HEK293T (cell line): ENCODE data around the gene AMFR.

ENCODE experiments used
- CTCF ChIA-PET: fragments of 350-600 bp; formaldehyde crosslinking; extraction: SDS; loops from one replicate; lab custom pipeline; 2021; ENCODE audit warnings: antibody characterized with exemption, inconsistent platforms; lab: Yijun Ruan, JAX
- POLR2A ChIA-PET: fragments of 350-600 bp; formaldehyde crosslinking; extraction: SDS; loops from one replicate; lab custom pipeline; 2020; ENCODE audit warnings: antibody characterized with exemption, inconsistent platforms; lab: Yijun Ruan, JAX
- DNase-seq: peaks from one replicate; pipeline ENCODE4 v3.0.0; 2012; ENCODE audit warnings: mixed read lengths; ENCODE audit errors: extremely low spot score
- ARNT ChIP-seq: fragments of 450-650 bp; IDR thresholded peaks from 2 replicates; pipeline ENCODE4 v1.6.1; 2017; ENCODE audit warnings: mild to moderate bottlenecking
- BHLHE40 ChIP-seq: fragments of 450-650 bp; IDR thresholded peaks from 2 replicates; pipeline ENCODE4 v1.6.1; 2016; ENCODE audit warnings: mild to moderate bottlenecking, moderate library complexity, borderline replicate concordance
- CTBP1 ChIP-seq: fragments of 450-650 bp; IDR thresholded peaks from 2 replicates; pipeline ENCODE4 v1.6.1; 2016; ENCODE audit warnings: borderline replicate concordance
- ELF4 ChIP-seq: fragments of 450-650 bp; IDR thresholded peaks from 2 replicates; pipeline ENCODE4 v1.6.1; 2017; ENCODE audit warnings: antibody characterized with exemption
- FOXA1 ChIP-seq: fragments of 450-650 bp; IDR thresholded peaks from 2 replicates; pipeline ENCODE4 v1.6.1; 2016; ENCODE audit warnings: mild to moderate bottlenecking
- FOXK2 ChIP-seq: fragments of 450-650 bp; IDR thresholded peaks from 2 replicates; pipeline ENCODE4 v1.6.1; 2016; ENCODE audit warnings: mild to moderate bottlenecking
- FOXM1 ChIP-seq: fragments of 450-650 bp; IDR thresholded peaks from 2 replicates; pipeline ENCODE4 v1.6.1; 2017; ENCODE audit warnings: mild to moderate bottlenecking, borderline replicate concordance
- HDGF ChIP-seq: fragments of 450-650 bp; IDR thresholded peaks from 2 replicates; pipeline ENCODE4 v1.6.1; 2017; ENCODE audit warnings: antibody characterized with exemption, borderline replicate concordance
- L3MBTL2 ChIP-seq: fragments of 450-650 bp; conservative IDR thresholded peaks from 2 replicates; pipeline ENCODE4 v1.6.1; 2016; ENCODE audit warnings: mild to moderate bottlenecking
- LEF1 ChIP-seq: fragments of 450-650 bp; IDR thresholded peaks from 2 replicates; pipeline ENCODE4 v1.6.1; 2017; ENCODE audit warnings: mild to moderate bottlenecking, borderline replicate concordance
- NFRKB ChIP-seq: fragments of 450-650 bp; IDR thresholded peaks from 2 replicates; pipeline ENCODE4 v1.6.1; 2016; ENCODE audit warnings: mild to moderate bottlenecking, moderate library complexity
- PKNOX1 ChIP-seq: fragments of 450-650 bp; IDR thresholded peaks from 2 replicates; pipeline ENCODE4 v1.6.1; 2016
- SP1 ChIP-seq: fragments of 450-650 bp; IDR thresholded peaks from 2 replicates; pipeline ENCODE4 v1.6.1; 2017
- SUZ12 ChIP-seq: fragments of 450-650 bp; IDR thresholded peaks from 2 replicates; pipeline ENCODE4 v1.6.1; 2016; ENCODE audit warnings: mild to moderate bottlenecking
- TARDBP ChIP-seq: fragments of 450-650 bp; IDR thresholded peaks from 2 replicates; pipeline ENCODE4 v1.6.1; 2016
- ZNF384 ChIP-seq: fragments of 450-650 bp; IDR thresholded peaks from 2 replicates; pipeline ENCODE4 v1.6.1; 2016

AMFR gene

GRCh38 chr16:56424791-56425438 is 430 bp downstream of the AMFR start:
- DNase-seq = peak; percentile 37
- CTCF ChIA-PET = interaction anchor here (0.8 kb wide), 1 partner anchor 14 kb away, joined by 3 read pairs; no protein-coding TSS in a partner anchor
- POLR2A ChIA-PET = no interaction called here
- no peak for TF ChIP-seq L3MBTL2
- TF ChIP-seq NFRKB = no peak
- no peak for TF ChIP-seq ELF4
- no peak for TF ChIP-seq ARNT
- no peak for TF ChIP-seq HDGF
- no peak for TF ChIP-seq ZNF384
- no peak for TF ChIP-seq TARDBP
- no peak for TF ChIP-seq SP1
- no peak for TF ChIP-seq PKNOX1

- POLR2A ChIA-PET = interaction anchor here (1.5 kb wide), 1 partner anchor 27 kb away, joined by 6 read pairs; the partner anchor contains the start of genes NUDT21 and OGFOD1
- no peak for TF ChIP-seq NFRKB
- TF ChIP-seq FOXA1 = no peak
- no peak for TF ChIP-seq ELF4
- peak; percentile 18 for DNase-seq
- CTCF ChIA-PET = interaction anchor here (0.8 kb wide), 1 partner anchor 15 kb away, joined by 3 read pairs; no protein-coding TSS in a partner anchor
These were observed 961 bp downstream of the AMFR start for GRCh38 chr16:56424404-56424764.

GRCh38 chr16:56423584-56424403 is 1.6 kb downstream of the AMFR start:
- DNase-seq = no peak
- CTCF ChIA-PET = interaction anchor here (0.8 kb wide), 1 partner anchor 15 kb away, joined by 3 read pairs; no protein-coding TSS in a partner anchor
- TF ChIP-seq NFRKB (no peak), CTBP1 (no peak), BHLHE40 (no peak)
- POLR2A ChIA-PET = interaction anchor here (1.5 kb wide), 1 partner anchor 27 kb away, joined by 6 read pairs; the partner anchor contains the start of genes NUDT21 and OGFOD1

GRCh38 chr16:56422896-56423441 is 2.4 kb downstream of the AMFR start:
- TF ChIP-seq SP1 (no peak), L3MBTL2 (0 out of 2 replicates have a peak, but pooled peaks have one; percentile 10)
- no peak for DNase-seq
- POLR2A ChIA-PET = interaction anchor here (1.5 kb wide), 1 partner anchor 28 kb away, joined by 6 read pairs; the partner anchor contains the start of genes NUDT21 and OGFOD1
- CTCF ChIA-PET = no interaction called here

- ChIA-PET CTCF (no interaction called here), POLR2A (no interaction called here)
- no peak for TF ChIP-seq NFRKB
- TF ChIP-seq FOXA1 = no peak
- no peak for TF ChIP-seq SUZ12
- TF ChIP-seq SP1 = no peak
- TF ChIP-seq PKNOX1 = no peak
- no peak for TF ChIP-seq LEF1
- no peak for TF ChIP-seq ZNF384
- TF ChIP-seq FOXK2 = no peak
- TF ChIP-seq ELF4 = no peak
- no peak for TF ChIP-seq TARDBP
- no peak for TF ChIP-seq HDGF
- no peak for TF ChIP-seq BHLHE40
- TF ChIP-seq CTBP1 = no peak
- no peak for TF ChIP-seq ARNT
- no peak for TF ChIP-seq FOXM1
- DNase-seq = no peak
These were observed 3.2 kb downstream of the AMFR start for GRCh38 chr16:56421976-56422669.

GRCh38 chr16:56421313-56421712 is 4.0 kb downstream of the AMFR start:
- ChIA-PET CTCF (no interaction called here), POLR2A (interaction anchor here (1.0 kb wide), 1 partner anchor 30 kb away, joined by 4 read pairs; the partner anchor contains the start of genes NUDT21 and OGFOD1)
- no peak for DNase-seq
- no peak for TF ChIP-seq ZNF384
- TF ChIP-seq FOXM1 = no peak
- no peak for TF ChIP-seq SUZ12
- no peak for TF ChIP-seq ARNT
- TF ChIP-seq L3MBTL2 = no peak
- no peak for TF ChIP-seq LEF1
- TF ChIP-seq FOXA1 = no peak
- TF ChIP-seq FOXK2 = no peak
- TF ChIP-seq TARDBP = no peak
- no peak for TF ChIP-seq BHLHE40
- TF ChIP-seq ELF4 = no peak
- TF ChIP-seq PKNOX1 = no peak
- no peak for TF ChIP-seq CTBP1
